Panc1 (cell line): ENCODE measurements around the gene B3GNT3. TPM values are rescaled to one million over a fixed set of nuclear protein-coding genes. Genes with fewer than 3 reads are reported as not detected.

Experiments used
- ATAC-seq: fragments of 200-7000 bp; cut with Tn5 transposase; 2 replicates; pipeline ENCODE4 v1.9.1; 2020; ENCODE audit warnings: mild to moderate bottlenecking, moderate library complexity
- BruUV-seq: library from RNA; stranded (reverse); fragments of 400-500 nt; replicated peaks from 2 replicates; lab custom pipeline; 2021; lab: Mats Ljungman, UMichigan
- CTCF ChIA-PET: fragments of 300-600 bp; sonication (Branson Sonifier 250); formaldehyde crosslinking; loops from one replicate; lab custom pipeline; 2022; ENCODE audit warnings: antibody characterized with exemption; lab: Charles Lee
- POLR2A ChIA-PET: fragments of 300-600 bp; sonication (Branson Sonifier 250); formaldehyde crosslinking; loops from one replicate; lab custom pipeline; 2022; ENCODE audit warnings: antibody characterized with exemption; lab: Charles Lee
- DNase-seq: peaks from one replicate; pipeline ENCODE4 v3.0.0-alpha.2; 2010; ENCODE audit warnings: low read depth, low spot score
- H3K27ac ChIP-seq: 2 replicates; pipeline ENCODE4 v1.5.1; 2011; ENCODE audit warnings: mild to moderate bottlenecking, low read length, inconsistent platforms
- H3K27me3 ChIP-seq: fragments of 200-500 bp; sonication (Bioruptor generic); 2 replicates; pipeline ENCODE4 v1.6.0; 2014; ENCODE audit warnings: low read length, inconsistent platforms; ENCODE audit not compliant: control insufficient read depth, insufficient read depth
- H3K36me3 ChIP-seq: fragments of 200-500 bp; sonication (Bioruptor generic); 2 replicates; pipeline ENCODE4 v1.5.1; 2014; ENCODE audit warnings: inconsistent platforms, mild to moderate bottlenecking, low read length, moderate library complexity; ENCODE audit not compliant: control insufficient read depth, insufficient read depth
- H3K4me1 ChIP-seq: 2 replicates; pipeline ENCODE4 v1.5.1; 2011; ENCODE audit warnings: inconsistent platforms, mild to moderate bottlenecking, low read length, moderate library complexity; ENCODE audit not compliant: control insufficient read depth, insufficient read depth
- H3K4me3 ChIP-seq, 2 experiments: 2 replicates each; pipeline ENCODE4 v1.5.1; 2011 to 2012; ENCODE audit warnings: low read depth in 2 of 2, low read length in 2 of 2, mild to moderate bottlenecking in 2 of 2, inconsistent platforms in 1 of 2, moderate library complexity in 1 of 2
- H3K9me3 ChIP-seq: fragments of 200-500 bp; sonication (Bioruptor generic); 2 replicates; pipeline ENCODE4 v1.5.1; 2014; ENCODE audit warnings: low read depth, mild to moderate bottlenecking, inconsistent platforms, low read length, moderate library complexity; ENCODE audit not compliant: control insufficient read depth, insufficient read depth
- CTCF ChIP-seq: fragments of 450-650 bp; IDR thresholded peaks from 2 replicates; pipeline ENCODE4 v1.5.1; 2017; ENCODE audit warnings: mild to moderate bottlenecking
- POLR2AphosphoS5 ChIP-seq: IDR thresholded peaks from 2 replicates; pipeline ENCODE4 v1.6.1; 2012; ENCODE audit warnings: mild to moderate bottlenecking, low read depth, low read length, moderate library complexity
- REST ChIP-seq, 2 experiments: IDR thresholded peaks; 2 replicates each; pipeline ENCODE4 v1.6.1; 2011 to 2012; ENCODE audit warnings: low read depth in 2 of 2, control low read depth in 1 of 2, low read length in 1 of 2, mild to moderate bottlenecking in 1 of 2, moderate library complexity in 1 of 2; ENCODE audit not compliant: insufficient read depth in 1 of 2
- SIN3A ChIP-seq: IDR thresholded peaks from 2 replicates; pipeline ENCODE4 v1.6.1; 2012; ENCODE audit warnings: low read depth, mild to moderate bottlenecking, low read length, moderate library complexity, borderline replicate concordance; ENCODE audit not compliant: insufficient read depth
- TCF7L2 ChIP-seq: IDR thresholded peaks from 2 replicates; pipeline ENCODE4 v1.6.1; 2011; ENCODE audit warnings: mild to moderate bottlenecking, low read depth, low read length, inconsistent platforms
- in situ Hi-C: cut with HindIII; loops from 2 replicates; pipeline ENCODE4 v1.10.0; 2016; ENCODE audit warnings: low sequenced_read_pairs, low pct_unique_long_range_greater_than_20kb
- intact Hi-C: fragments of 100-400 bp; cut with micrococcal nuclease; formaldehyde crosslinking; loops from one replicate; pipeline ENCODE4 v1.10.0; 2022; ENCODE audit not compliant: unreplicated experiment
- total RNA-seq: library from RNA; stranded (reverse); gene quantifications from one replicate; pipeline ENCODE4 v1.2.1, GENCODE V29; 2021; ENCODE audit not compliant: unreplicated experiment

B3GNT3 gene
- total RNA-seq, 1 experiment from 2014 or later: 0.67 TPM

GRCh38 chr19:17751103-17751911 is 43.6 kb upstream of the B3GNT3 start, which contains the start of gene FCHO1:
Gene FCHO1 (plus strand): TSS chr19:17751477. CDS start chr19:17755165, 3,688 bp downstream.
- H3K36me3 ChIP-seq: no peaks in the 10 kb centered on the region
- ATAC-seq (no peak), DNase-seq (no peak)
- in situ Hi-C loops: no loop called here
- no peak within 1 kb of the TSS for H3K4me3 ChIP-seq
- intact Hi-C loops: no loop called here
- TF ChIP-seq POLR2AphosphoS5 (no peak), TCF7L2 (no peak), CTCF (no peak), SIN3A (no peak), REST (IDR thresholded peaks at IDR 0.05; ENCODE audit: insufficient read depth in 1 of 2, low read depth in 2 of 2, low read length in 1 of 2) (no peak)
- H3K27me3 ChIP-seq: no peaks in the 10 kb centered on the region
- H3K27ac ChIP-seq: no peak within 1 kb of the TSS
- H3K4me1 ChIP-seq: peaks cover 4% of the 10 kb centered on the region
- no peaks in the 10 kb centered on the region for H3K9me3 ChIP-seq
- no TSS peak for BruUV-seq
- ChIA-PET CTCF (interaction anchor here (0.5 kb wide), 1 partner anchor 406 kb away, joined by 4 read pairs; no protein-coding TSS in a partner anchor), POLR2A (no interaction called here)

- no peak for TF ChIP-seq REST (IDR thresholded peaks at IDR 0.05; ENCODE audit: insufficient read depth in 1 of 2, low read depth in 2 of 2, low read length in 1 of 2)
- no peak for TF ChIP-seq POLR2AphosphoS5
- no peak for TF ChIP-seq SIN3A
- no peak for TF ChIP-seq TCF7L2
- no peak for TF ChIP-seq CTCF
- DNase-seq: no peak
- intact Hi-C loops (no loop called here), in situ Hi-C loops (no loop called here)
- CTCF ChIA-PET: interaction anchor here (0.5 kb wide), 1 partner anchor 407 kb away, joined by 4 read pairs; no protein-coding TSS in a partner anchor
- peaks cover 4% of the 10 kb centered on the region for H3K4me1 ChIP-seq
- no peaks in the 10 kb centered on the region for H3K9me3 ChIP-seq
- H3K27me3 ChIP-seq: no peaks in the 10 kb centered on the region
- H3K27ac ChIP-seq: no peak overlapping the region
- no peak for ATAC-seq
- no TSS peak for BruUV-seq
- no peak overlapping the region for H3K4me3 ChIP-seq
- H3K36me3 ChIP-seq: no peaks in the 10 kb centered on the region
- POLR2A ChIA-PET: no interaction called here
Measured at GRCh38 chr19:17751912-17752273, 43.0 kb upstream of the B3GNT3 start.
